HG02884 (cell line): ENCODE measurements around the gene IFT122.

ENCODE experiments used
- ATAC-seq: cut with Tn5 transposase; IDR thresholded peaks from one replicate; pipeline ENCODE4 v1.9.1; 2021; ENCODE audit warnings: mild to moderate bottlenecking, moderate library complexity; ENCODE audit not compliant: unreplicated experiment

IFT122 gene

DNA sequence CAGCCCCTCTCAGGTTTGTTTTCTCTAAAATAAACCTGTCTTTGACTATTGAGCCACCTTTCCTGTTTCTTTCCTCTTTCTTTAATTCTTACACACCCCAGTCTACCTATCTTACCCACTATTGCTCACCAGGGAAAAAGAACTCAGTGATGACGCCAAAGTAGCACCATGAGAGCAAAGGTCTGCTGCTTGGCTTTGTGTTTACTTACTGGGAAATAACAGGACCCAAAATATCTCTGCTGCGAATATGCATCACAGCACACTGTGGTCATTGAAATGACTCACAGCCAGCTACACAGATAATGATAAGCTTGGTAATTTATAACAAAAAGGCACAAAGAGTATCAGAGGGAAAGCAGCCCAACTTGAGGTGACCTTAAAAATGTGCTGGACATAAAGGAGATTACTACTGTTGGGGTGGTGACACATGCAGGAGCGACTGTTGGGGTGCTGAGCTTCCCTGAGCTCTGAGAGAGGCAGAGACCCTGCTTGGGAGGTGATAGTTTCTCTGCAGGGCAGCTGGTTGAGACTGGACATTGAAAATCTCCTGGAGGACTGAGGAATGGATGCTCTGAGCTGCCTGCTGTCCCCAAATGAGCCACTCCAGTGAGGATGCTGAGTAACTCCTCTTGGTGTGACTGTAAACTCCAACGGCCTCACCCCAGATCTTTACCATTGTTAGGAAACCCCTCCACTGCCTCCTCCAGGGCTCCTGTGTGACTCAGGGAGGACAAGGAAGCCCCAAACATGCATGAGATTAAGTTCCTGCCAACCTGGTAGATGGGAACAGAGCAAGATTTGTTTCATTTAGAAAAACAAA lies 26.1 kb upstream of the IFT122 start:
- peak; percentile 90 for ATAC-seq

DNA sequence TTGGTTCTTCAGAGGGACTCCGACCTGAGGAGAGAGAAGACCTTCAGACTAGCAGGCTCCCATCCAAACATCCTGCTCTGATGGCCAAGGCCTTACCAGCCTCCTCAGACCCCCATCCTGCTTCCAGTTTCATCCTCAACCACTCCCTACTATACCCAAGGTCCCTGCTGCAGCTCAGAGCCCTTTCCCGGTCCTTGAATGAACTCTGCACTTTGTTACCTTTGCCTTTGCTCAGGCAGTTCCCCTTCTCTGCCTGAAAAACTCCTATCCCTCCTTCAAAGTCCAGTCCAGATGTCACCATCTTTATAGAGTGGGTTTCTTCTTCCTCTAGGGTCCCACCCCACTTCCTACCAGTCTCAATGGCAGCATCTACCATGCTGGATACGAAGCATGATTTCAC lies 24.6 kb upstream of the IFT122 start:
- no peak for ATAC-seq

DNA sequence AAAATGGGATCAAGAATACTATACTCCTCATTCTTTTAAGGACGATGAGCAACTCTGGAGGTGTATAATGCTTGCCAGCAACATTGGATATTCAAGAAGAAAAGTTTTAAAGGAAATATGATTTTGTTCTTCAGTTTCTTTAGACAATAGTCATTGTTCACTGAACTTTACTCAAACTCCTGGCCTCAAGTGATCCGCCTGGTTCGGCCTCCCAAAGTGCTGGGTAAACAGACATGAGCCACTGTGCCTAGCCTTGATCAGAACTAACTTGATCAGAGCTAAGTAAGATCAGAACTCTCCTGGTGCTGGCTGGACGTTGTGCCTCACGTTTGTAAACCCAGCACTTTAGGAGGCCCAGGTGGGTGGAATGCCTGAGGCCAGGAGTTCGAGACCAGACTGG lies 24.2 kb upstream of the IFT122 start:
- no peak for ATAC-seq

DNA sequence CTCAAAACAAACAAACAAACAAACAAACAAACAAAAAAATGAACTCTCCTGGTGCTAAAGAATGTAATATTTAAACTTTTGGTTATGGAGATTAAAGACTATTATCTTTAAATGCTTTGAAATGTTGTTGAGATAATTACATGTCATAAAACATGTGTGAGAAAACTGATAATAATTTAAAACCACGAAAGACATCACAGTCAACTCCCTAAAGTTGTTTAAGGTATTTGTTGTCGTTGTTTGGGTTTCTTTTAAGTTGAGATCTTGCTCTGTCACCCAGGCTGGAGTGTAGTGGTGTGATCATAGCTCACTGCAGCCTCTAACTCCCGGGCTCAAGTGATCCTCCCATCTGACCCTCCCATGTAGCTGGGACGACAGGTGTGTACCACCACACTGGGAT lies 23.6 kb upstream of the IFT122 start:
- no peak for ATAC-seq

DNA sequence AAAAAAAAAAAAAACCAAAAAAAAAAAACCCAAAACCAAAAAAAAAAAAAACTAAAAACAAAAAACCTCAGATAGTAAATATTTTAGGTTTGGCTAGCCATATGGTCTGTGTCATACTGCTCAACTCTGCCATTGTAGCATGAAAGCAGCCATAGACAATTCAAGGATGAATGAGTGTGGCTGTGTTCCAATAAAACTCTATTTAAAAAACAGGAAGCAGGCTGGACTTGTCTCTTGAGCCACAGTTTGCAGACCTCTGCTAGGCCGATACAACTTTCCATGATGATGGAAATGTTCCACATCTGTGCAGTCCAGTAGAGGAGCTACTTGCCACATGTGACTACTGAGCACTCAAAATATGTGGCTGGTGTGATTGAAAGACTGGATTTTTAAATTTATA lies 22.7 kb upstream of the IFT122 start:
- no peak for ATAC-seq

DNA sequence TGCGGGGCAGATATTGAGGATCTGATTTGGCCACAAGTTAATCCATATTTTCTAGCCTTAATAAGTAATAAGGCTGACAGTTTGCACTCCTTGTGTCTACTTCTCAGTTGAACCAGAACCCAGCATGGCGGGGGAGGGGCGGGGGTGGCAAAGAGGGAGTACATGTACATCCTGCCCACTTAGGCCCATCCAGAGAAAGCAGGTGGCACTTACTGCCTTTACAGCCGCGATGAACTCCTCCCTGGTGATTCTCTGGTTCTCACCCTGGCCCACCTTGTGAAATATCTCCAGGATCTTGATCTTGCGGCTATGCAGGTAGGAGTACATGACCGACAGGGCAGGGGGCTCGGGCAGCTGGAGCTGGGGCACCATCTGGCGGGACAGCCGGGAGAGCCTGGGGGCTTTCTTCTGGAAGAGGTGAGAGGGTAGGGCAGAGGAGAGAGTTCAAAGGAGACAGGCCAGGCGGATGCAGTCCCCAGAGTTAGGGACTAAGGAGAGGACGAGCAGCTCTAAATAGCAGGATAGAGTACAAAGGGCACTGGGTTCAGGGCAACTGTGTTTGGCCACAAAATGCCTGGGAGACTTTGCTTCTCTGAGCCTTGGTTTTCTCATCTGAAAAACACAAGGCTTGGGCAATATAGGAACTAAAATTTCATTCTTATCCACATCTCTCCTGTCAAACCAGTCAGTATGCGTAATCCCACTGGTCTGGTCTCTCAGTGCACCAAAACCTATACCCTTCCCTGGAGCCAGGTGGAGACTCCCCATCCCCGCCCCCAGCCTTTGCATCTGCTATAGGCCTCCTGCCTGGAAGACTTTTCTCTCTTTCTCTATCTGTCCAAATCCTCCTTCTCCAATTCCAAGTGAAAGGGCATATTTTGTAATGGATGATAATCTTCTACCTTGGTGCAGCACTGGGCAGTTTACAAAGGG lies 21.7 kb upstream of the IFT122 start:
- no peak for ATAC-seq

DNA sequence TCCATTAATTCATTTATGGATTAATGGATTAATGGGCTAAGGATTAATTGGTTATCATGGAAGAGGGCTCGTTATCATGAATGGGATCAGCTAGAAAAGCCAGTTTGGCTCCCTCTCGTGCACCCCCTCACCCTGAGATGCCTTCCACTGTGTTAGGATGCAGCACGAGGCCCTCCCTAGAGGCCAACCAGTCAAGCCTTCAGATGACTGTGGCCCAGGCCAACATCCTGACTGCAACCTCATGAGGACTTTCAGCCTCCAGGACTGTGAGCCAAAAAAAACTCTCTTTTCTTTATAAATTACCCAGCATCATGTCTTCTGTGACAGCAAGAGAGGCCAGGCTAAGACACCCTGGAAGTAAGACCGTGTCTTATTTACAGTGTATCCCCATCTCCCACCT lies 20.5 kb upstream of the IFT122 start:
- no peak for ATAC-seq

DNA sequence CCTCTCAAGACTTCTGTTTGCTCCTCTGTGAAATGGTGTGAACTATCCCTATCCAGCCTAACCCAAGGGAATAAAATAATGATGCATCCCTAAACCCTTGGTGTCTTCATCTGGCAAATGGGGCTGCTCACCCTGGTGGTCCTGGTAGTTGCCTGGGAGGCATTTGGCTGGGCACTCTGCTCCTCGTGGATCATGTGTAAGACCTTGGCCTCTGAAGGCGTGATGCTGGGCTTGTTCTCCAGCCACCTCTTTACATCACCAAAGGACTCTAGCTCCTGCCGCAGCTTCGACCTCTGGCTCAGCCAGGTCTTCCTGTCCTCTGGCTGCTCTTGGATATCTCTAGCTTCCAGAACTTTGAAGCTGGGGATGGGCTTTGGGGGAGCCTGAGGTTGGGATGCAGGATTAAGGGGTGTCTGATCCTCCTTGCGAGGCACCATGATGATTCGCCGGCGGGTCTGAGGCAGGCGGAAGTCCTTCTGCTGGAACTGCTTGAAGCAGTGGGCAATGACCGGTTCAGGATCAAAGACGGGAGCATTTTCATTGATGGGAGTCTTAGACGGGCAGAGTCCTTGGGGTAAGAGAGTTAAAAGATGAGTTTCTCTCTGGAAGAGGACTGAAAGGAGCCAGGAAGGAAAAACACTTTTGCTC lies 18.7 kb upstream of the IFT122 start:
- ATAC-seq = no peak

DNA sequence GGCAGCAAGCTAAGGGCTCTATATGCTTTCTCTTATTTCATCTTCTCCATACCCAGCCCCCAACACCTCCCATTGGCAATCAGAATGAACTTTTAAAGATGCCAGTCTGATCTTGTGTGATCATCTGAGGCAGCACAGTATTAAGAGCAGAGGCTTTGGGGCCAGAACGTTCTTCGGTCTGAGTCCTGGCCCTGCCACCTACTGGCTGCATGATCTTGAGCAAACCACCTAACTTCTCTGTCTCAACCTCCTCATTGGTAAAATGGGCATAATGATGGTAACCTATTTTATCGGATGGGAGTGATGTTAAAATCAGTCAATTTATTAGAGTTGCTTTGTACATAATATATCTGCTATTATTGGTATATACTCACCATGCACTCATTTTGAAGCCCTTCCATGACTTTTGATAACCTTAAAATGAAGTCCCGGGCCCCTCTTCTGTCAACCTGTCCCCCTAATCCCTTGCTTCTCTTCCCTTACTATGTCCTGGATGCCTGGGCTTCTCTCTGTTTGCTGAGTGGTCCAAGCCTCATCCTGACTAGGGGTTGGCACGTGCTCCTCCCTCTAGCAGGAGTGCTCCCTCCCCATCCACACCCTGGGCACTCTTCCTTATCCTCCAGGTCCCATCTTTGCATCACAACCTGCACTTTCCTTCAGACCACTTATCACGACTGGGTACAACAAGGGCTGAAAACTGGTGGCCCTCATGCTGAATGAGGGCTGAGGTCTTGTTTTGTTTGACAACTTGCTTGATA lies 17.9 kb upstream of the IFT122 start:
- ATAC-seq = no peak

DNA sequence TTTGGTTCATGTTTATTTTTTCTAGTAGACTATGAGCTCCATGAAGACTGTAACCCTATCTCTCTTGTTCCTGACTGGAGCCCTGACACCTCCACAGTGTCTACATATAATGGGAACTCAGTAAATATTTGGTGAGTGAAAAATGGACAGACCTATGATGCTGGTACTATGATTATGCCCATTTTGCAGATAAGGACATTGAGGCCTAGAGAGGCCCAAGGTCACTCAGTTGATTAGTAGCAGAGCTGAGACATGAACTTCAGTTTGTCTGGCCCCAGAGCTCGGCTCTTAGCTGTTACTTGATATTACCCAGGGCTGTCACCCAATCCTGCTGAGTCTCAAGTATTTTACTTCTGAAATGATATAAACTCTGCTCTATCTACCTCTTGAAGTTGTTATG lies 17.1 kb upstream of the IFT122 start:
- ATAC-seq = no peak

DNA sequence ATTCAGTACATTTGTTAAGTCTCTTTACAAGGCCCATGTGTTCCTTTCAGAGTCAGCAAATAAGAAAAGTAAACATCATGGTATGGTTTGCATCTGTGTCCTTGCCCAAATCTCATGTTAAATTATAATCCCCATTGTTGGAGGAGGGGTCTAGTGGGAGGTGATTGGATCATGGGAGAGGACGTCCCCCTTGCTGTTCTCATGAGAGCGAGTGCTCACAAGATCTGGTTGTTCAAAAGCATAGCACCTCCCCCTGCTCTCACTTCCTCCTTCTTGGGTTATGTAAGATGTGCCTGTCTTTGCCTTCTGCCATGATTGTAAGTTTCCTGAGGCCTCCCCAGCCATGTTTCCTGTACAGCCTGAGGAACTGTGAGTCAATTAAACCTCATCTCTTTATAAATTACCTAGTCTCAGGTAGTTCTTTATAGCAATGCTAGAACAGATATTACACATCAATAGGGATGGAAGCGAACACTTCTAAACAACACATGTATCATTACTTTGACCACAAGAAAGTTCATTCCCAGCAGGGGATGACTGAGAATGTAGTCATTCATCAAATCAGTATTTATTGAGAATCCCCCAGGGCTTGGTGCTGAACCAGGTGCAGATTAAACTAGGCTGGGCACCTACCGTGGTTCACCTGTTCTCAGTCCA lies 15.7 kb upstream of the IFT122 start:
- ATAC-seq = no peak

DNA sequence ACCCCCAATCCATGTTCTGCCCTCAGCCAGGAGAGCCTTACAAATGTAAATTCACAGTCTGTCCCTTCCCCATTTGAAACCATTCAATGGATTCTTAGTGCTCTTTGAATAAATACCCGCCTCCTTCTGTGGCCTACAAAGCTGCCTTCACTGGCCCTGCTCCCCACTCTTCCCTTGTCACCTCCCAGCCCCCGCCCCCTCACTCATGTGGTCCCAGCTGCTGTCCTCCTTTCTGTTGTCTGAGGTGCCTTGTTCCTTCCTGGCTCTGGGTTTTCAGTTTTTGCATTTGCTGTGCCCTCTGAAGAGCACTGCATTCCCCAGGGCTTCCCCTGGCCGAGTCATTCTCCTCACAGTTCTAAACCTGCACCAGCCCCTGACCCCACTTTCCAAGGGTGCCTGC lies 14.8 kb upstream of the IFT122 start:
- no peak for ATAC-seq

DNA sequence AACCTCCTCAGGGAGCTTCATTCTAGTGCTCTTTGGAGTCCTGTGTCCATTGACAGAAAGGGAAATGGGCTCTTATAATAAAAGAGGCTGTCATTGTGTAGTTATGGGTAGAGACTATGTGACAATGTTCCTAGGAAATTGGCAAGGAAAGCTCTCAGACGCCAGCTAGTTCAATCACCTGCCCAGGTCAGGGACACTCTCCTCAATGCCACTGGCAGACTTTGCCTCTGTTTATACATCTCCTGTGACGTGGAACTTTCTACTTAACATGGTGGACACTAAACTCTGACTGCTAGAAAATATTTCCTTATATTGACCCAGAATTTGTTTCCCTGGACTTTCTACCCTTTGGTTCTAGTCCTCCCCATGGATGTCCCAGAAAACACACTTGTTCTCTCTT lies 14.4 kb upstream of the IFT122 start:
- ATAC-seq = no peak

DNA sequence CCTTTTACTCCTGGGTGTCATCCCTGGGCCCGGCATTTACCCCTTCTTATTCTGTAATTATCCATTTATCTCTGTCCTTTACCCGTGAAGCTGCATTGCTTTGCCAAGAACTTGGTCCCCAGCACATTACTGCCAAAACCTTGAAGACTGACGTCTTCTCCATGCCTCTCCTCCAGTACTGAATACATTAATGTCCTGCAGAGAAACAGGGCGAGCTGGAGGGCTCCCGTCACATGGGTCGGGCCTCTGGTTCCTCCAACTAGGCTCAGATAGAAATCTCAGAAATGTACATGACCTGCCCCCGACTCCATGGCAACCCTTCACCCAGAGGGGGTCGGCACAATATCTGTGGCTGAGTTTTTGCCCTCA lies 12.0 kb upstream of the IFT122 start:
- no peak for ATAC-seq

DNA sequence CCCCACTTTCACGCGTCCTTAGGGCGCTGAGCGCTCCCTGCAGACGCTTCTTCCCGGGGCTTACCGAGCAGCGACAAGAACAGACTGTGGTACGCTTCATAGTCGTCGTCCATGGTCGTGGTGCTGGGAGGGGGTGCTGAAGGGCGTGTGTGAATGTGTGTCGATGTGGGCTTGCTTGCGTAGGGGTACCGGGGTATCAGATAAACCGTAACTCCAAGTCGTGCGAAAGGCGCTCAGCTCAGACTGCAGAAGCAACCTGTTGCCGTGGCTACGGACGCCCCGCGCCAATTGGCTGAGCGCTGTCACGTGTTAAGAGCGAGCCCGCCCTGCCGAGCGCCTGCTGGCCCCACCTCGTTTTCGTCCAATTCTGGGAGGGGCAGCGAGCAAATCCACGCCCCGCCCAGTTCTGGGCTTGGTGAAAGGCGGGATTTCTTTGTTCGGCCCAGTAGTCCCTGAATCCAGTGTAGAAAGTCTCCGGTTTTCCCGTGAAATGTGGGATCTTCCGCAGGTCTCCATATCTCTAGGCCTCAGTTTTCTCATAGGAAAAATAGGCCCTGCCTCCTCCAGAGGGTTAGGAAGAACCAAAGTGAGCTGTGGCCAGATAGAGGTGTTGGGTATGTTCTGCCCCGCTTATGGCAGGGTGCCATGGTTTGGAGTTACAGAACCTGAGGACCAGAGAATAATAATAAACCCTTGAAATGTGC lies 11.5 kb upstream of the IFT122 start, which contains the start of gene EFCAB12:
Gene EFCAB12 (minus strand): TSS at position 261 of the 704 bp plus-strand sequence. CDS start 148 bp downstream, at position 113.
- peak; percentile 93 for ATAC-seq

DNA sequence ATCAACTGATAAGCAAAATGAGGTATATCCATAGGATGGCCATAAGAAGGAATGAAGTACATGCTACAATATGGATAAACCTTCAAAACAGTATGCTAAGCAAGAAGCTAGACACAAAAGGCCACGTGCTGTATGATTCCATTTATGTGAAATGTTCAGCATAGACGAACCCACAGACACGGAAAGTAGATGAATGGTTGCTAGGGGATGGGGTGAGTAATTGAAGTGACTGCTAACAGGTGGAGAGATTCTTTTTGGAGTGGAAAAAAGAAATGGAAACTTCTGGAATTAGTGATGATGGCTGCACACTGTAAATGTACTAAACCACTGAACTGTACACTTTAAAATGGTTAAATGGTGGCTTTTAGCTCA lies 11.0 kb upstream of the IFT122 start:
- ATAC-seq = no peak

DNA sequence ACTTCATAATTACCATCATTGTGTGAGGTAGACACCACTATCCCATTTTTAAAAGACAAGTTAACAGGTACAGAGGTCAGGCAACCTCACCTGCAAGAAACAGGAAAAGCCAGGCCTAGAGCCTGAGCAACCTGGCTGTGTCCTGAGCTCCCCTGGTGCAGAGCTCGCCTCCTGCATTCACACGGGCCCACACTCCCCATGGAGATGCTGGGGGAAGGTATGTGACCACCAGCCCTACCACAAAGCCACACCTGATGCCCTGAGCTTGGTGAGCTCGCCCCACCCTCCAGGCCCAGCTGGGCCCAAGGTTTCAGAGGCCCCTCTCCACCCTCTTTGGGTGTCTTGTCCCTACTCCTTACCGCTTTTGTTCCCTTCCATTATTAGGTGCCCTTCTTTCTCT lies 10.4 kb upstream of the IFT122 start:
- ATAC-seq = no peak

DNA sequence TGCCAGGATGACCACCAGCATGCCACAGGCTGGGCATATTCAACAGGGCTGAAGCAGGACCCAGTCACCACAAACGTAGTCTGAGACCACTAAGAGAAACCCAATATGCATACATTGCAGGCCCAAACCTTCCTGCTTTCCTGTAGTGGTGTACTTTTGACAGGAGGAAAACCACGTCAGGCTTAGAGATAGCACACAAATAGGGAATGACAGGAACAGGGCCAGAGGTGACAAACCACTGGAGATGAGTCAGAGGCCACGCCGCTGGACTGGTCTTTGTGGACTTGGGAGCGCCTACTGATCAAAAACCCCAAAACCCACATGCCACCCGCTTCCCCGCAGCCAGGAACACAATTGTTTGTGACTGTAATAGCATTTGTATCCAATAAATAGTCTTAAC lies 8.0 kb upstream of the IFT122 start:
- ATAC-seq = no peak

DNA sequence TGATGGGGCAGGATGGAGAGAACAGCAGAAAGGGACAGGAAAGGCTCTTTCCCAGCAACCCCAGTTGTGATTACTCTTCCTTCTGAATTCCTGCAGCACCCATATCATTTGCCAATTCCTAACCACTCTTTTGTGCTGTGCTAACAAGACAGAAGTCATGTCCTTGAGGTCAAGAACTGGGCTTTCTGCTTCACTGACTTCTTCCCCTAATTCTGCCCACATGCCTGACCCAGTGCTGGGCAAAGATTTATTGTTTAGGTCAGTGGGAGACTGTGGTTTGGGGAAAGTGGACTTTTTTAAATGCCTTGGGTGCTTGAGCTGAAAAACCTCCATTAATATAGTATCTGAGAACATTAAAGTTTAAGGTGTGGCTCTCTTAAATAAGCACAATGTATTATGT lies 7.4 kb upstream of the IFT122 start:
- ATAC-seq = no peak

DNA sequence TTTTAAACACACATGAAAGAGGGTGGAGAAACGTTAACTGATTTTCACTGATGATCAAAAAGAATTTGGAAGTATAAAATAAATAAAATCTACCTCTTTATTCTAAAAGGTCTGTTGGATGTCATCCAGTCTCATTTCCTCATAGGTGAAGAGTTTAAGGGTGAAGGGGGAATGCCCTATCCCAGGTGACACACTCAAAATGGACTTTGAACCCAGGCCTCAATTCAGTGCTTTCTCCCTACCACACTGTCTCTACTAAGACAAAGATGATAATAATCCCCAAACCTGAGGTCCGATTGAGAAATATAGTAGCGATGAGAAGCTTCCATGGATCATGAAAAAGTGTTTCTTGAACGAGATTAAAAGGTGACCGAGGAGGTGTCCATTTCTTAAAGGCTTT lies 6.5 kb upstream of the IFT122 start:
- no peak for ATAC-seq
